Mammary epithelial cell (primary cell): ENCODE data around the gene PNPLA1.

Experiments
- EZH2 ChIP-seq: IDR thresholded peaks from 2 replicates; pipeline ENCODE4 v1.6.1; 2012; ENCODE audit warnings: low read length, inconsistent platforms, borderline replicate concordance
- TF ChIP-seq, protein P1 (sequence below), 2 donors: IDR thresholded peaks in 1 of 2; conservative IDR thresholded peaks in 1 of 2; 2 replicates each; pipeline ENCODE4 v1.5.1; 2011 to 2012; ENCODE audit warnings: inconsistent platforms in 2 of 2, low read length in 2 of 2, mild to moderate bottlenecking in 2 of 2, control low read depth in 1 of 2, low read depth in 1 of 2; ENCODE audit not compliant: insufficient read depth in 1 of 2; ENCODE audit errors: extremely low read depth in 1 of 2

DNA sequence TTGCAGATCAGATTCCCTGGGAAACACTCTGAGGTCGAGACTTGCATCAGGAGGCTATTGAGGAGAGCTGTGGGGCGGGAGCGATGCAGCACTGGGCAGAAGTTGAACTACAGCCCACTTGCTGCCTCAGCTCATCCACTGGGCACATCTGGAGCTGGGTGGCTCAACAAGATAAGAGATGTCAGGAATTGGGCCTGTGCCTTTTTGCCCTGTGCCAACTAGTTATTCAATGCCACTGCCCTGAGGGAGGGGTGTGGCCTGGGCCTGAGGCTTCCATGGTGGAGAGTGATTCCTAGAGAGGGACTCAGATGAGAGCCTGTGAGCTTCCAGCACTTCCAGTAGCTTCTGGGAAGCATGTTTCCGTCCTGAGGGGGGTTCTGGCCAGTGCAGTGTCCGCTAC is 40.6 kb upstream of the PNPLA1 start:
- TF ChIP-seq, protein P1, sequence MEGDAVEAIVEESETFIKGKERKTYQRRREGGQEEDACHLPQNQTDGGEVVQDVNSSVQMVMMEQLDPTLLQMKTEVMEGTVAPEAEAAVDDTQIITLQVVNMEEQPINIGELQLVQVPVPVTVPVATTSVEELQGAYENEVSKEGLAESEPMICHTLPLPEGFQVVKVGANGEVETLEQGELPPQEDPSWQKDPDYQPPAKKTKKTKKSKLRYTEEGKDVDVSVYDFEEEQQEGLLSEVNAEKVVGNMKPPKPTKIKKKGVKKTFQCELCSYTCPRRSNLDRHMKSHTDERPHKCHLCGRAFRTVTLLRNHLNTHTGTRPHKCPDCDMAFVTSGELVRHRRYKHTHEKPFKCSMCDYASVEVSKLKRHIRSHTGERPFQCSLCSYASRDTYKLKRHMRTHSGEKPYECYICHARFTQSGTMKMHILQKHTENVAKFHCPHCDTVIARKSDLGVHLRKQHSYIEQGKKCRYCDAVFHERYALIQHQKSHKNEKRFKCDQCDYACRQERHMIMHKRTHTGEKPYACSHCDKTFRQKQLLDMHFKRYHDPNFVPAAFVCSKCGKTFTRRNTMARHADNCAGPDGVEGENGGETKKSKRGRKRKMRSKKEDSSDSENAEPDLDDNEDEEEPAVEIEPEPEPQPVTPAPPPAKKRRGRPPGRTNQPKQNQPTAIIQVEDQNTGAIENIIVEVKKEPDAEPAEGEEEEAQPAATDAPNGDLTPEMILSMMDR (conservative IDR thresholded peaks at IDR 0.05 in 1 of 2, IDR thresholded peaks at IDR 0.05 in 1 of 2; ENCODE audit: extremely low read depth in 1 of 2, insufficient read depth in 1 of 2, low read depth in 1 of 2, low read length in 2 of 2): no peak
- no peak for TF ChIP-seq EZH2
